HG02852 (cell line): ENCODE measurements around the gene DES.

Experiments
- ATAC-seq: cut with Tn5 transposase; IDR thresholded peaks from one replicate; pipeline ENCODE4 v1.9.1; 2021; ENCODE audit warnings: mild to moderate bottlenecking, moderate library complexity; ENCODE audit not compliant: unreplicated experiment

The DES gene

DNA sequence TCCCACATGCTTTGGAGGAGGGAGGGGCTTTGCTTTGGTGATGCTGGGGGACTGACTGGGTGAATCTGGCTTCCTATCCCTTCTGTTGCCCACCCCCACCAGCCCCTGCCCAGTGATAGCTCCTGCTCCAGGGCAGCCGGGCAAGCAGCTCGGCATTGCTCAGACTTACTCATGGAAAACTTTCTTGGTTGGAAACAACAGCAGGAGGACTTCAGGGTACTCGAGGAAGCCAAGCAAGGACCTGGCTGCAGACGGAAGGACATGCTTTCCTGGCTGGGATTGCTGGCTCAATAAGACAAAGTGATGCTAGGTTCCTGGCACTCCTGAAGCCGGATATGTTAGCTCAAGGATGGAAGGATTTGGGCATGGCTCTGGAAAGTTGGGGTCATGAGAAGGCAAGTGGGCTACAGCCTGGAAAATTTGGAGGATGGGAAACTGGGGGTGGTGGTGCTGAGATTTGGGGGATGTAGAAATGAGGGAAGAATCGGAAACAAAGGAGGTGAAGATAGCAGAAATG lies 19.6 kb downstream of the DES start:
- ATAC-seq = no peak

DNA sequence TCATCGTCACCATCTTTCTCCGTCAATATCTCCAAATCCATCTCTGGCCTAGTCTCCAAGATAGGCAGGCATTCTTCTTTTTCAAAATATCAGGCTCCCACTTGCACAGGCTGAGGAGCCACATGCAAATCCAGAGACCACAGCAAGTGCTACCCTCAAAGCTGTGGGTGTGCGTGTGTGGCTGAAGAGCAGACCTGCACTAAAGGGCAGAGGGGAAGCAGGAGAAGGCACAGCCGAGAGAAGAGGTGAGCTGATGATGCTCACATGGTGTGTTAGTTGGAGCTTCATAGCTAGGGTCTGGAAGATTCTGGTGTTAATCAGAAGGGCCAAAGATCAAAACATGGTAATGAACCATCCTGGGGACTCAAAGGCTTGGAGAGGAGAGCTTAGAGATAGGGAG lies 20.3 kb downstream of the DES start:
- ATAC-seq = no peak

GRCh38 chr2:219439506-219439905 lies 21.3 kb downstream of the DES start:
- ATAC-seq = no peak

GRCh38 chr2:219440388-219441256 lies 22.4 kb downstream of the DES start:
- ATAC-seq = no peak

DNA sequence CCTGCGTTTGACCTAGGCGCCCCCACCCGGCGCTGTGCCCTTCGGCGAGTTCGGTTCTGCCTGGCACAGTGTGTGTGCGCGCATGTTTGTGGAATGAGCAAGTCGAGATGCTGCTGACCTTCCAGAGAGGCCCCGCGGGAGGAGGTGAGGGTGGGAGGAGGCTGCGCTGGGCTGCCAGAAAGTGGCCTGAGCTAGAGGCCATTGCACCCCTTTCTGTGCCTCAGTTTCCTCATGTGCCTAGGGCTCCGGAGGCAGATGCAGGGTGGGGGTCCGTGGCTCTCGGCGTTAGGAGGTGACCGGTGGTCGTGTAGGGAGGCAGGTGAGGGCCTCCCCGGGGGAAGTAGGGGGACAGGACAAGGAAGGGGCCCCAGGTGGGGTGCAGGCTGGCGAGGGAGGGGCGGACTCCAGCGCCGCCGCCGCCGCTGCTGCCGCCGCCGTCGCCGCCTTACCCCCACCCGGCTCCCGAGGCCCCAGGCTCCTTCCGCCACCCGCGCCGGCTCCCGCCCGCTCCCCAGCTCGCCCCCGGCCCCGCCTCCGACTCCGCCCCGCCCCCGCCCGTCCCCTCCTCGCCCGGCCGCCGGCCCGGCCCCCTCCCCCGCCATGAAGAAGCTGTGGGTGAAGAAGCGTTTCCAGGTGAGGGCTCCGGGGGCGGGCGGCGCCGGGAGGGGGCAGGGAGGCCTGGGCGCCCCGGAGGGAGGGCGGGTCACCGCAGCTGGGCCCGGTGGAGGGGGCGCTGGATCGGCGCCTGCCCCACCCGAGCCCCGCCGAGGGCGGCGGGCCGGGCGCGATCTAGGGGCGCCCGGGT lies 23.5 kb downstream of the DES start:
- ATAC-seq = no peak

DNA sequence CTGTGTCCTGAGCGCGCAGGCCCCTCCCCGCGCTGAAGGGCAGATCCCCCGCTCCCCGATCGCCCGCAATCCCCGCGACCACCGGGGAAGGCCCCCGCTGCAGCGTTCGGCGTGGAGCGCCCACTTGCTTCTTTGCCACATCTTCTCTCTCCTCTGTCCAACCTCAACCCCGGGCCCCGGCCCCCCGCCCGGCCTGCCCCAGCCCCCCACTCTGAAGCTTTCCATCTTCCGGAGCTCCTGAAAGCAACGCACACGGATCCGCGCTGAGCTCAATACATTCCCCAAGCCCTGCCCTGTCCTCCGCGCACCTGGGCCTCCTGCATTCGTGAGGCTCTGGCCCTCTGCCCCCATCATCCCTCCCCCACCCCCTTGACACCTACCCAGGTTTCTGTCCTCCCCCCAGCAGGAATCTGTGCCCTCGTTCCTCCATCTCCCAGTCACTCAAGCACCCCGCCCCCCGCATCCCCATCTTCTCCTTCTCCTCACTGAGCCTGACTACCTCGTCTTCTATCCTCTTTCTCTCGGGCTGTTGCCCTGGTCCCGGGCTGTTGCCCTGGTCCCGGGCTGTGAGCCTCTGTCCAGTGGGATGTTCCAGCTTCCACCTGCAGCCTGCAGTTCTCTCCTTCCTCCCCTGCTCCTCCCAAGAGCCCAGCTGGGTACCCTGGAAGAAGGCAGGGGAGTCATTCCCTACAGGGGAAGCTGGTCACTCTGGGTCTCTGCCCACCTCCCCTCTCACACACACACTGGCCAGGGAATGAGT lies 24.3 kb downstream of the DES start:
- ATAC-seq = no peak

DNA sequence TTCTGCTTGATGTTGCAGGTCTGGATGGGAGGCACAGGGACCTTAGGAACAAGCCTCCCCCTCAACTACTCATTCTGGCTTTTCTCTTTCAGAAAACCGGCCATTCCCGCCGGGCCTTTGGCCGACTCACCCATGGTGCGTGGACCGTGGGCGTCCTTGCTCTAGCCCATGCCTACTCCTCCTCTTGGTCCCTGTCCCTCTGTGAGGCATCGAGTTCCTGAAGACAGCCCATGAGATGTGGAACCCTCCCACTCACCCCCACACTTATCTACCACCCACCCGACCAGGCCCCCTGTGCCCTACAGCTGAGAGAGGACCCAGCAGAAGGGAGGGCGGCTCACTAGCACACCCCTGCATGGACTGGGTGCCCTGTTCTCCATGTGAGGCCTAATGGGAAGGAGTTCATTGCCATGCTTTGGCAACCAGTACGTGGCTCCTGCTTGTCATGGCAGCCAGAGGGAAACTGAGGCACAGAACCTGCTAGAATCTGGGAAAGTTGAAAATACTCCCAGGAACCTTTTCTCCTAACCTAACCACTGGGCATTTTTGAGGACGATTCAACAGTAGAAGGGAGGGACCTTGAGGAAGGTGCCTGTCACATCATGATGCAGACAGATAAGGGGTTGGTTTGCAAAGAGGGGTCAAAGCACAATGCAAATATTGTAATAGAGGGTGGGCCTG lies 25.0 kb downstream of the DES start:
- no peak for ATAC-seq

- no peak for ATAC-seq
Measured at GRCh38 chr2:219443697-219444023, 25.5 kb downstream of the DES start.

GRCh38 chr2:219444566-219445091 lies 26.5 kb downstream of the DES start:
- ATAC-seq = no peak

DNA sequence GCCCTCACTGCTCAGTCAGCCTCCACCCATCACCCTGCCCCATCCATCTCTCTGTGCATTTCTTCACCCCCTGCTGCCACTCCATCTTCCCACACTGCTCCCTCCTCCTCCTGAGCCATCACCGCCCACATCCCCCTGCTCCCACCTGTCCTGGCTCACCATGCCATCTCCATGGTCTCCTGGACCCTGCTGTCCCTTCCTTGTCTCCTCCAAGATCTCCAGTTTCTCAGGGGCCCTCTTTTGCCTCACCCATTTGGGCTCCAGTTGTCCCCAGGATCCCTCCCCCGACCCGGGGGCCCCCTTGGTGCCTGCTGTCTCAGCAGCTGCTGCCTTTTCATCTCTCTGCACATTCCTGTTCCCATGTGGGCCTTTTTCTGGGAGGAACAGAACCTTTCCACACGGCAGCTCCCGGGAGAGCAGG lies 27.1 kb downstream of the DES start:
- no peak for ATAC-seq

DNA sequence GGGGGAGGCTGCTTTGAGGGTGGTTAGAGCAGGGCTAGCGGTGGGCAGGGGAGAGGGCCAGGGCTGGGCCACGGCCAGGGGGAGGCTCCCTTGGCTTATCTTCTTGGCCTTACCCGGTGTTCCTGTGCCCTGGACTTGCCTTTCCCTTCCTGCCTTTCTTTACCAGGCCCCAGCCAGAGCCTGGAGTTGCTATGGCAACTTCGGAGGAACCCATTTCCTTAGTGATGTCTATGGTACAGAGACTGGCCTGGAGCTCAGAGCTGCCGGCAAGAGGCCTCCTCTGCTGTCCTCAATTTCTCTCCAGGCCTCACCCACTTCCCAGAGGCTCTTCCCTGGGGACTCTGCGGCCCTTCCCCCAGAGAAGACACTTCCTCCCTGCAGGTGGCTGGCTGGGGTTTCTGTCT lies 27.9 kb downstream of the DES start:
- ATAC-seq = no peak

- ATAC-seq = no peak
Measured at GRCh38 chr2:219446689-219447088, 28.5 kb downstream of the DES start.

DNA sequence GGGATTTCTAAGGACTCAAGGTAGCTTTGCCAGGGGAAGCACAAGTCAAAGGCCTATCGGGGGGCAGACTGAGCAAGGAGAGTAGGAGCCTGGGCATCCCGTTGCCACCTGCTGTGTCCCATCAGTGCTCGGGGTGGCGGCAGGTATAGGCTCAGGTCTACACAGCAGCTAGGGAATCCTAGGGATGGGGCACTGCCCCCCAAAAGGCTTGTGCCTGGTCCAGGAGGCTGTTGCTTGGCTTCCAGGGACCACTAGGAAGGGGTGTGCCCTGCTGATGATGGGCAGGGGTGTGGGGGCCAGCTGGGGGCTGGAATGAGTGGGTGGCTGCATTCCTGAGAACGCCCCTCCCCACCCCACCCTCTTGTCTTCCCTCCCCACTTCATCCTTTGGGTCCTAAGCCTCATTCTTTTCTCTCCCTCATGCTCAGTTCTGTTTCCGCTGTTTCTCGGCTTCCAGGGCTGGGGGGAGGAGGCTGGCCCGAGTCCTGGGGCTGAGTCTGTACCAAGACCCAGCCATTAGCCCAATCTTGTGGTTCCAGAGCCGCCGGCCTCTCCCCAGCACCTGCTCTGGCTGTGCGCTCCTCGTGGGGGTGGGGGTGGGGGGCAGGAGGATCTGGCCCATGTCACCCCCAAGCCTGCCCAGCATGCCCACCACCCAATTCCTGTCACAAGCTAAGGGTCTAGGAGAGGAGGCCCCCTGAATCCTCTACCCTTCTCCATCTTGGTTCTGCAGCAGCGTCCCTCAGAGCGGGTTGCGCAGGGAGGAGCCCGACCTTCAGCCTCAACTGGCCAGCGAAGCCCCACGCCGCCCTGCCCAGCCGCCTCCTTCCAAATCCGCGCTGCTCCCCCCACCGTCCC lies 29.3 kb downstream of the DES start:
- ATAC-seq = no peak

DNA sequence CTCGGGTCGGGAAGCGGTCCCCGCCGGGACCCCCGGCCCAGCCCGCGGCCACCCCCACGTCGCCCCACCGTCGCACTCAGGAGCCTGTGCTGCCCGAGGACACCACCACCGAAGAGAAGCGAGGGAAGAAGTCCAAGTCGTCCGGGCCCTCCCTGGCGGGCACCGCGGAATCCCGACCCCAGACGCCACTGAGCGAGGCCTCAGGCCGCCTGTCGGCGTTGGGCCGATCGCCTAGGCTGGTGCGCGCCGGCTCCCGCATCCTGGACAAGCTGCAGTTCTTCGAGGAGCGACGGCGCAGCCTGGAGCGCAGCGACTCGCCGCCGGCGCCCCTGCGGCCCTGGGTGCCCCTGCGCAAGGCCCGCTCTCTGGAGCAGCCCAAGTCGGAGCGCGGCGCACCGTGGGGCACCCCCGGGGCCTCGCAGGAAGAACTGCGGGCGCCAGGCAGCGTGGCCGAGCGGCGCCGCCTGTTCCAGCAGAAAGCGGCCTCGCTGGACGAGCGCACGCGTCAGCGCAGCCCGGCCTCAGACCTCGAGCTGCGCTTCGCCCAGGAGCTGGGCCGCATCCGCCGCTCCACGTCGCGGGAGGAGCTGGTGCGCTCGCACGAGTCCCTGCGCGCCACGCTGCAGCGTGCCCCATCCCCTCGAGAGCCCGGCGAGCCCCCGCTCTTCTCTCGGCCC lies 30.1 kb downstream of the DES start:
- no peak for ATAC-seq

DNA sequence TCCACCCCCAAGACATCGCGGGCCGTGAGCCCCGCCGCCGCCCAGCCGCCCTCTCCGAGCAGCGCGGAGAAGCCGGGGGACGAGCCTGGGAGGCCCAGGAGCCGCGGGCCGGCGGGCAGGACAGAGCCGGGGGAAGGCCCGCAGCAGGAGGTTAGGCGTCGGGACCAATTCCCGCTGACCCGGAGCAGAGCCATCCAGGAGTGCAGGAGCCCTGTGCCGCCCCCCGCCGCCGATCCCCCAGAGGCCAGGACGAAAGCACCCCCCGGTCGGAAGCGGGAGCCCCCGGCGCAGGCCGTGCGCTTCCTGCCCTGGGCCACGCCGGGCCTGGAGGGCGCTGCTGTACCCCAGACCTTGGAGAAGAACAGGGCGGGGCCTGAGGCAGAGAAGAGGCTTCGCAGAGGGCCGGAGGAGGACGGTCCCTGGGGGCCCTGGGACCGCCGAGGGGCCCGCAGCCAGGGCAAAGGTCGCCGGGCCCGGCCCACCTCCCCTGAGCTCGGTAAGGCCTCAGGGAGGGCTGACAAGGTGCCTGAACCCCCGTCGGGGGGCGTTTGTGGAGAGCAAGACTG lies 30.7 kb downstream of the DES start:
- ATAC-seq = no peak

DNA sequence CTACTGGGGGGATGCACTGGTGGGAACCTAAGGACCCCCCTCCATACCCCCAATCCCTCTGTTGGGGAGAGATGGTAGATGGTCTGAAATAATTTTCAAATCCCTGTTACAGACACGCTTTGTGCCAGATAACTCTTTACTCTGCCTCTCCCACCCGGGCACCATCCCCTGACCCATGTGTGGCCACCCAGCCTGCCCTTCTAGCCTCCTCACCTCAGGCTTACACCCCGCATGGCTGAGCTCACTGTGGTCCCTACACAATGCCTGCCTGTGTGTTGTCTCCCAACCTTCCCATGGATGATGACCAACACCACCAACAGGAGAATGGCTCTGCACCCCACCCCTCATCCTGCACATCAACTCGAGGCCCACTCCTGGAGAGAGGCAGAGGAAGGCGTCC lies 31.4 kb downstream of the DES start:
- no peak for ATAC-seq

DNA sequence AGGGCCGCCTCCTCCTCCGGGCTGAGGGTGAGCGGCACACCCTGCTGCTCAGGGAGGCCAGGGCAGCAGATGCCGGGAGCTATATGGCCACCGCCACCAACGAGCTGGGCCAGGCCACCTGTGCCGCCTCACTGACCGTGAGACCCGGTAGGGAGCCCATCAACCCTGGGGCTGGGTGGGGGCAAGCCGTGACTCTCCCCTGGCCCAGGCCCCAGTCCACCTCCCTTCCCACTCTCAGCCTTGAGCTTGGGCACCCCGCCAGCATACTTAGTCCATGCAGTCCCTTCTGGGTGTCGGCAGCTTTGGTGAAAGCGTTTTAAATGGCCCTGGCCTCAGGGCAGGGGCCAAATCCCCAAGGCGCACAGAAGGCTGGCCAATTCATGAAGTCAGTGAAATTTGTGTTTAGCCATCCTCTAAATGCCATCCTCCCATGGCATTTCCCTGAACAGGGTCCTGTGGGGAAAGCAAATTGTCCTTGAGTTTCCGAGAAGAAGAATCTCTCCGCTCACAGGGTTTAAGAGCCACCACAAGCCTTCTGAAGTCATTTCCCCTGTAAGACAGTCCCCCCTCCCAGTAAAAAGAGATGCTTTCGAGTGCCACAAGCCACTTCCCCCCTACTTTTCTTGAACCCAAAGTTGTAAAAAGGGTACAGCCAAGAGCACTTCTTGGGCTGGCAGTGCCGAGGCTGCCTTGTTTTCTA lies 33.6 kb downstream of the DES start:
- ATAC-seq = no peak
